SK-N-SH (cell line): ENCODE results near the gene SLCO2A1.

Experiments
- CHD2 ChIP-seq: fragments of 150-350 bp; IDR thresholded peaks from 2 replicates; pipeline ENCODE4 v1.6.1; 2018; ENCODE audit warnings: low read length; ENCODE audit not compliant: partially characterized antibody
- EP300 ChIP-seq, 2 experiments: IDR thresholded peaks; 2 replicates each; pipeline versions ENCODE4 v1.4.0 to v1.6.1; 2012; ENCODE audit warnings: borderline replicate concordance in 1 of 2, low read depth in 1 of 2, low read length in 1 of 2
- EZH2phosphoT487 ChIP-seq: fragments of 200-600 bp; sonication (generic); IDR thresholded peaks from 2 replicates; pipeline ENCODE4 v1.6.1; 2017; ENCODE audit warnings: low read depth, mixed run types, mild to moderate bottlenecking, antibody characterized with exemption, moderate library complexity, borderline replicate concordance
- FOXJ3 ChIP-seq: sonication (generic); formaldehyde crosslinking; IDR thresholded peaks from 2 replicates; pipeline ENCODE4 v1.5.1; 2020; ENCODE audit warnings: mild to moderate bottlenecking, missing genetic modification reagents
- MXI1 ChIP-seq: IDR thresholded peaks from 2 replicates; pipeline ENCODE4 v1.6.1; 2012; ENCODE audit warnings: mild to moderate bottlenecking, low read depth, low read length, improper control_type of control experiment
- POLR2AphosphoS5 ChIP-seq: IDR thresholded peaks from 2 replicates; pipeline ENCODE4 v1.6.1; 2012; ENCODE audit warnings: low read depth, low read length
- SMC3 ChIP-seq: IDR thresholded peaks from 2 replicates; pipeline ENCODE4 v1.6.1; 2012; ENCODE audit warnings: low read depth, low read length, improper control_type of control experiment
- TAF1 ChIP-seq: IDR thresholded peaks from 2 replicates; pipeline ENCODE4 v1.6.1; 2012; ENCODE audit warnings: low read depth, mild to moderate bottlenecking, low read length, moderate library complexity, borderline replicate concordance
- TF ChIP-seq, protein P1 (sequence below): fragments of 200-600 bp; sonication (generic); IDR thresholded peaks from 2 replicates; pipeline ENCODE4 v1.6.1; 2017; ENCODE audit warnings: antibody characterized with exemption, mild to moderate bottlenecking, moderate library complexity
- TF ChIP-seq, protein P2 (sequence below): IDR thresholded peaks from 2 replicates; pipeline ENCODE4 v1.4.0; 2012; ENCODE audit warnings: low read depth, borderline replicate concordance
- TF ChIP-seq, protein P3 (sequence below): IDR thresholded peaks from 2 replicates; pipeline ENCODE4 v1.4.0; 2012; ENCODE audit warnings: low read depth, borderline replicate concordance

- TF ChIP-seq POLR2AphosphoS5, result no peak
- TF ChIP-seq, protein P1, sequence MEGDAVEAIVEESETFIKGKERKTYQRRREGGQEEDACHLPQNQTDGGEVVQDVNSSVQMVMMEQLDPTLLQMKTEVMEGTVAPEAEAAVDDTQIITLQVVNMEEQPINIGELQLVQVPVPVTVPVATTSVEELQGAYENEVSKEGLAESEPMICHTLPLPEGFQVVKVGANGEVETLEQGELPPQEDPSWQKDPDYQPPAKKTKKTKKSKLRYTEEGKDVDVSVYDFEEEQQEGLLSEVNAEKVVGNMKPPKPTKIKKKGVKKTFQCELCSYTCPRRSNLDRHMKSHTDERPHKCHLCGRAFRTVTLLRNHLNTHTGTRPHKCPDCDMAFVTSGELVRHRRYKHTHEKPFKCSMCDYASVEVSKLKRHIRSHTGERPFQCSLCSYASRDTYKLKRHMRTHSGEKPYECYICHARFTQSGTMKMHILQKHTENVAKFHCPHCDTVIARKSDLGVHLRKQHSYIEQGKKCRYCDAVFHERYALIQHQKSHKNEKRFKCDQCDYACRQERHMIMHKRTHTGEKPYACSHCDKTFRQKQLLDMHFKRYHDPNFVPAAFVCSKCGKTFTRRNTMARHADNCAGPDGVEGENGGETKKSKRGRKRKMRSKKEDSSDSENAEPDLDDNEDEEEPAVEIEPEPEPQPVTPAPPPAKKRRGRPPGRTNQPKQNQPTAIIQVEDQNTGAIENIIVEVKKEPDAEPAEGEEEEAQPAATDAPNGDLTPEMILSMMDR, result no peak
- no peak for TF ChIP-seq FOXJ3
- no peak for TF ChIP-seq EZH2phosphoT487
- no peak for TF ChIP-seq SMC3
- no peak for TF ChIP-seq CHD2
- TF ChIP-seq MXI1, result no peak
- TF ChIP-seq EP300 (IDR thresholded peaks at IDR 0.05; ENCODE audit: borderline replicate concordance in 1 of 2, low read depth in 1 of 2, low read length in 1 of 2), result no peak
- no peak for TF ChIP-seq TAF1
- TF ChIP-seq, protein P2, sequence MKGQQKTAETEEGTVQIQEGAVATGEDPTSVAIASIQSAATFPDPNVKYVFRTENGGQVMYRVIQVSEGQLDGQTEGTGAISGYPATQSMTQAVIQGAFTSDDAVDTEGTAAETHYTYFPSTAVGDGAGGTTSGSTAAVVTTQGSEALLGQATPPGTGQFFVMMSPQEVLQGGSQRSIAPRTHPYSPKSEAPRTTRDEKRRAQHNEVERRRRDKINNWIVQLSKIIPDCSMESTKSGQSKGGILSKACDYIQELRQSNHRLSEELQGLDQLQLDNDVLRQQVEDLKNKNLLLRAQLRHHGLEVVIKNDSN, result no peak
- TF ChIP-seq, protein P3, sequence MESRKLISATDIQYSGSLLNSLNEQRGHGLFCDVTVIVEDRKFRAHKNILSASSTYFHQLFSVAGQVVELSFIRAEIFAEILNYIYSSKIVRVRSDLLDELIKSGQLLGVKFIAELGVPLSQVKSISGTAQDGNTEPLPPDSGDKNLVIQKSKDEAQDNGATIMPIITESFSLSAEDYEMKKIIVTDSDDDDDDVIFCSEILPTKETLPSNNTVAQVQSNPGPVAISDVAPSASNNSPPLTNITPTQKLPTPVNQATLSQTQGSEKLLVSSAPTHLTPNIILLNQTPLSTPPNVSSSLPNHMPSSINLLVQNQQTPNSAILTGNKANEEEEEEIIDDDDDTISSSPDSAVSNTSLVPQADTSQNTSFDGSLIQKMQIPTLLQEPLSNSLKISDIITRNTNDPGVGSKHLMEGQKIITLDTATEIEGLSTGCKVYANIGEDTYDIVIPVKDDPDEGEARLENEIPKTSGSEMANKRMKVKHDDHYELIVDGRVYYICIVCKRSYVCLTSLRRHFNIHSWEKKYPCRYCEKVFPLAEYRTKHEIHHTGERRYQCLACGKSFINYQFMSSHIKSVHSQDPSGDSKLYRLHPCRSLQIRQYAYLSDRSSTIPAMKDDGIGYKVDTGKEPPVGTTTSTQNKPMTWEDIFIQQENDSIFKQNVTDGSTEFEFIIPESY, result no peak
Observed at GRCh38 chr3:134031348-134031915, 1.7 kb upstream of the SLCO2A1 start.
